GM21360 (cell line): ENCODE data around the gene XPNPEP1.

Experiments used
- ATAC-seq: cut with Tn5 transposase; IDR thresholded peaks from one replicate; pipeline ENCODE4 v1.9.1; 2021; ENCODE audit warnings: mild to moderate bottlenecking, moderate library complexity; ENCODE audit not compliant: unreplicated experiment

The XPNPEP1 gene

GRCh38 chr10:109866995-109867635, 56.2 kb downstream of the XPNPEP1 start:
- ATAC-seq, result no peak

- ATAC-seq, result no peak
Measured at GRCh38 chr10:109866168-109866994, 56.9 kb downstream of the XPNPEP1 start.

GRCh38 chr10:109863775-109864174, 59.5 kb downstream of the XPNPEP1 start:
- ATAC-seq, result no peak

- ATAC-seq, result no peak
Measured at GRCh38 chr10:109862738-109863137, 60.6 kb downstream of the XPNPEP1 start.

- ATAC-seq, result no peak
Measured at GRCh38 chr10:109862041-109862440, 61.3 kb downstream of the XPNPEP1 start.

- no peak for ATAC-seq
Measured at GRCh38 chr10:109861081-109861480, 62.2 kb downstream of the XPNPEP1 start.

GRCh38 chr10:109859221-109859620, 64.1 kb downstream of the XPNPEP1 start:
- no peak for ATAC-seq

GRCh38 chr10:109855746-109856145, 67.6 kb downstream of the XPNPEP1 start:
- ATAC-seq, result no peak

GRCh38 chr10:109853921-109854320, 69.4 kb downstream of the XPNPEP1 start:
- ATAC-seq, result no peak

- peak; percentile 90 for ATAC-seq
Measured at GRCh38 chr10:109852475-109853037, 70.8 kb downstream of the XPNPEP1 start.

- peak; percentile 21 for ATAC-seq
Measured at GRCh38 chr10:109851616-109852474, 71.5 kb downstream of the XPNPEP1 start.

- ATAC-seq, result no peak
Measured at GRCh38 chr10:109846832-109847231, 76.5 kb downstream of the XPNPEP1 start.

- no peak for ATAC-seq
Measured at GRCh38 chr10:109845308-109845707, 78.0 kb downstream of the XPNPEP1 start.

GRCh38 chr10:109838592-109839244, 84.6 kb downstream of the XPNPEP1 start:
- no peak for ATAC-seq

GRCh38 chr10:109837384-109837783, 85.9 kb downstream of the XPNPEP1 start:
- no peak for ATAC-seq

- ATAC-seq, result no peak
Measured at GRCh38 chr10:109835257-109835656, 88.1 kb downstream of the XPNPEP1 start.

- no peak for ATAC-seq
Measured at GRCh38 chr10:109831846-109832245, 91.5 kb downstream of the XPNPEP1 start.

- no peak for ATAC-seq
Measured at GRCh38 chr10:109824206-109824605, 99.1 kb downstream of the XPNPEP1 start.

- no peak for ATAC-seq
Measured at GRCh38 chr10:109823196-109823595, 100.1 kb downstream of the XPNPEP1 start.

GRCh38 chr10:109821672-109822071, 101.6 kb downstream of the XPNPEP1 start:
- no peak for ATAC-seq
